GM18511 (cell line): ENCODE results near the gene ZNF460.
A peak's percentile ranks its signal among the peaks of the same experiment; 100 is the strongest.
"Not testable (repeated sequence)": the region's sequence is repeated elsewhere in the genome, so short reads cannot be mapped to it uniquely, and the experiment has no call there.

Experiments used
- ATAC-seq: cut with Tn5 transposase; IDR thresholded peaks from one replicate; pipeline ENCODE4 v1.9.1; 2021; ENCODE audit warnings: mild to moderate bottlenecking, moderate library complexity; ENCODE audit not compliant: unreplicated experiment

Gene ZNF460

GRCh38 chr19:57280165-57280961, at the start of gene ZNF460:
ZNF460 (plus strand) TSS chr19:57280485; CDS start chr19:57280807, 322 bp downstream.
- peak; percentile 82 for ATAC-seq

GRCh38 chr19:57231686-57232085, 48.6 kb upstream of the ZNF460 start:
- ATAC-seq, result no peak

GRCh38 chr19:57233207-57233606, 47.1 kb upstream of the ZNF460 start:
- no peak for ATAC-seq

GRCh38 chr19:57239982-57240310, 40.3 kb upstream of the ZNF460 start:
- peak; percentile 29 for ATAC-seq

- peak; percentile 97 for ATAC-seq
Measured at GRCh38 chr19:57240311-57241090, 39.8 kb upstream of the ZNF460 start, which contains the start of gene ZNF805. ZNF805 (plus strand) TSS chr19:57240632; CDS start chr19:57240892, 260 bp downstream.

GRCh38 chr19:57241176-57241575, 39.1 kb upstream of the ZNF460 start:
- ATAC-seq, result no peak

- no peak for ATAC-seq
Measured at GRCh38 chr19:57242821-57243220, 37.5 kb upstream of the ZNF460 start.

GRCh38 chr19:57244513-57244912, 35.8 kb upstream of the ZNF460 start:
- no peak for ATAC-seq

GRCh38 chr19:57245066-57245465, 35.2 kb upstream of the ZNF460 start:
- ATAC-seq, result no peak

GRCh38 chr19:57245959-57246358, 34.3 kb upstream of the ZNF460 start:
- ATAC-seq, result no peak

- no peak for ATAC-seq
Measured at GRCh38 chr19:57248646-57249045, 31.6 kb upstream of the ZNF460 start.

GRCh38 chr19:57249329-57249728, 31.0 kb upstream of the ZNF460 start:
- ATAC-seq, result no peak

- not testable (repeated sequence) for ATAC-seq
Measured at GRCh38 chr19:57253767-57254166, 26.5 kb upstream of the ZNF460 start.

GRCh38 chr19:57262044-57262443, 18.2 kb upstream of the ZNF460 start:
- ATAC-seq, result no peak

GRCh38 chr19:57263244-57263741, 17.0 kb upstream of the ZNF460 start:
- ATAC-seq, result no peak

- ATAC-seq, result no peak
Measured at GRCh38 chr19:57267291-57267690, 13.0 kb upstream of the ZNF460 start.

GRCh38 chr19:57269515-57270250, 10.6 kb upstream of the ZNF460 start:
- ATAC-seq, result peak; percentile 71

GRCh38 chr19:57271280-57271679, 9.0 kb upstream of the ZNF460 start:
- ATAC-seq, result no peak

- ATAC-seq, result no peak
Measured at GRCh38 chr19:57273014-57273413, 7.3 kb upstream of the ZNF460 start.

- no peak for ATAC-seq
Measured at GRCh38 chr19:57276430-57276829, 3.9 kb upstream of the ZNF460 start.

- not testable (repeated sequence) for ATAC-seq
Measured at GRCh38 chr19:57278481-57278880, 1.8 kb upstream of the ZNF460 start.
